ENCODE data around the gene PARP1. TPM values are rescaled to one million over a fixed set of nuclear protein-coding genes. Genes with fewer than 3 reads are reported as not detected.

The PARP1 gene
- polyA plus RNA-seq, 3 donors = 17.7 to 30.0 (median 23.3) TPM

DNA sequence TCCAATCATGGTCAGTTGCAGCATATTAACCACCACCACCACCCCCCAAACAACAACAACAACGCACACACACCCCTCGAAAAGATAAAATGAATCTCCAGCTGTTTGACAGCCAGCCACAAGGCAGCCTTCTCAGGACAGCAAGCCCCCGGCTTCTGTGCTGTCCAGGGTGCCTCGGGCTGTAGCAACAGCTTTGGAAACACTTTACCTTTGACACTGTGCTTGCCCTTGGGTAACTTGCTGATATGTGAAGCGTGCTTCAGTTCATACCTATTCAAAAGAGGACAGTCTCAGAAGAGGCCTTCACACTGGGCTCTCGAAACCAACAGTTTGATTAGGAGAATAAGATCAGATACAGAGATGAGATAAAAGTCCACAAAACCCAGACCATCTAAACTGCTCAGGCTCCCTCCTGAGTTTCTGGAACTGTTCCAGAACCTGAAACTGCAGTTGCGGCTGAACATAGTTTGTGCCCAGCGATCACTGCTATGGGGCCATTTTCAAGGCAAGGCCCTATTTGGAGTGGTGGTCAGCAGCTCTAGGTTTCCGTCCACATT, 44.9 kb downstream of the PARP1 start:
- H3K9me3 ChIP-seq (replicated peaks in 1 of 2; ENCODE audit: control insufficient read depth in 1 of 2, insufficient read depth in 1 of 2, low read length in 2 of 2) = no peaks in the 10 kb centered on the region
- WGBS (ENCODE audit: insufficient coverage) = 98% methylated on average over 6 of the region's 9 CpGs
- peaks cover 89 to 100% of the 10 kb centered on the region in 2 donors for H3K36me3 ChIP-seq (replicated peaks in 1 of 2; ENCODE audit: control insufficient read depth in 1 of 2, insufficient read depth in 2 of 2, low read length in 2 of 2)
- Mint-ChIP-seq H3K9me3 (no peaks in the 10 kb centered on the region), H3K36me3 (peaks cover 90 to 98% of the 10 kb centered on the region in 2 donors), H3K4me3 (no peak overlapping the region), H3K27ac (peak overlapping the region in 1 of 7 donors; percentile 61), H3K4me1 (no peaks in the 10 kb centered on the region), H3K27me3 (ENCODE audit: low read depth in 3 of 3) (no peaks in the 10 kb centered on the region)
- TF ChIP-seq, protein P1, sequence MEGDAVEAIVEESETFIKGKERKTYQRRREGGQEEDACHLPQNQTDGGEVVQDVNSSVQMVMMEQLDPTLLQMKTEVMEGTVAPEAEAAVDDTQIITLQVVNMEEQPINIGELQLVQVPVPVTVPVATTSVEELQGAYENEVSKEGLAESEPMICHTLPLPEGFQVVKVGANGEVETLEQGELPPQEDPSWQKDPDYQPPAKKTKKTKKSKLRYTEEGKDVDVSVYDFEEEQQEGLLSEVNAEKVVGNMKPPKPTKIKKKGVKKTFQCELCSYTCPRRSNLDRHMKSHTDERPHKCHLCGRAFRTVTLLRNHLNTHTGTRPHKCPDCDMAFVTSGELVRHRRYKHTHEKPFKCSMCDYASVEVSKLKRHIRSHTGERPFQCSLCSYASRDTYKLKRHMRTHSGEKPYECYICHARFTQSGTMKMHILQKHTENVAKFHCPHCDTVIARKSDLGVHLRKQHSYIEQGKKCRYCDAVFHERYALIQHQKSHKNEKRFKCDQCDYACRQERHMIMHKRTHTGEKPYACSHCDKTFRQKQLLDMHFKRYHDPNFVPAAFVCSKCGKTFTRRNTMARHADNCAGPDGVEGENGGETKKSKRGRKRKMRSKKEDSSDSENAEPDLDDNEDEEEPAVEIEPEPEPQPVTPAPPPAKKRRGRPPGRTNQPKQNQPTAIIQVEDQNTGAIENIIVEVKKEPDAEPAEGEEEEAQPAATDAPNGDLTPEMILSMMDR (IDR thresholded peaks at IDR 0.05) = no peak
- no peak overlapping the region for H3K4me3 ChIP-seq (replicated peaks in 1 of 3; ENCODE audit: low read depth in 2 of 3, low read length in 3 of 3)
- H4K20me1 ChIP-seq (ENCODE audit: insufficient read depth, low read length) = no peaks in the 10 kb centered on the region
- H3K79me2 ChIP-seq (ENCODE audit: insufficient read depth, low read length) = no peaks in the 10 kb centered on the region
- H3K27me3 ChIP-seq (ENCODE audit: control insufficient read depth in 2 of 2, insufficient read depth in 2 of 2, low read length in 2 of 2) = no peaks in the 10 kb centered on the region
- H3K27ac ChIP-seq (ENCODE audit: low read depth in 1 of 2, low read length in 2 of 2) = no peak overlapping the region
- H3K9ac ChIP-seq (ENCODE audit: insufficient read depth, low read length, poor library complexity, severe bottlenecking) = no peak overlapping the region
- intact Hi-C loops (cut with micrococcal nuclease) = no loop called here
- no peaks in the 10 kb centered on the region for H3K4me1 ChIP-seq (ENCODE audit: control insufficient read depth in 1 of 2, insufficient read depth in 2 of 2, low read length in 2 of 2)
- no peak overlapping the region for H3K4me2 ChIP-seq (replicated peaks; ENCODE audit: extremely low read depth, low read length, poor library complexity, severe bottlenecking)
- no peak overlapping the region for H2AFZ ChIP-seq (ENCODE audit: insufficient read depth, low read depth, low read length, poor library complexity, severe bottlenecking)
- DNase-seq = no peak

DNA sequence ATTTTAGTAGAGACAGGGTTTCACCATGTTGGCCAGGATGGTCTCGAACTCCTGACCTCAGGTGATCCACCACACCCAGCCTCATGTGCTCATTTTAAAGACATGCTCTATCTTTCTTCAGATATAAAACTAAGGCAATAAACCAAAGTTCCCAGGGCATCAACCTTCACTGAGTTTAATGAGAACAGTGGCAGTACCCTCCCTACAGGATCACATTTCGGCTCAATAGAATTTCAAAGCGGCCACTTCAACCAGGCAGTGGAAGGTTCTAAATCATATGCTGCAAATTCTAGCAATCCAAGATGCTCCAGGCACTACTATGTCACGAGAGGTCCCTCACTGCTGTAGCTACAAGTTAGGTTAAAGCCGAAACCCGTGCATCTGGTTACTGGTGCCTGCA, 45.5 kb downstream of the PARP1 start:
- Histone ChIP-seq H4K20me1 (ENCODE audit: insufficient read depth, low read length) (no peaks in the 10 kb centered on the region), H3K79me2 (ENCODE audit: insufficient read depth, low read length) (no peaks in the 10 kb centered on the region), H3K36me3 (replicated peaks in 1 of 2; ENCODE audit: control insufficient read depth in 1 of 2, insufficient read depth in 2 of 2, low read length in 2 of 2) (peaks cover 84 to 100% of the 10 kb centered on the region in 2 donors), H3K4me3 (replicated peaks in 1 of 3; ENCODE audit: low read depth in 2 of 3, low read length in 3 of 3) (no peak overlapping the region), H3K27me3 (ENCODE audit: control insufficient read depth in 2 of 2, insufficient read depth in 2 of 2, low read length in 2 of 2) (no peaks in the 10 kb centered on the region), H3K9ac (ENCODE audit: insufficient read depth, low read length, poor library complexity, severe bottlenecking) (no peak overlapping the region), H3K4me1 (ENCODE audit: control insufficient read depth in 1 of 2, insufficient read depth in 2 of 2, low read length in 2 of 2) (no peaks in the 10 kb centered on the region), H2AFZ (ENCODE audit: insufficient read depth, low read depth, low read length, poor library complexity, severe bottlenecking) (no peak overlapping the region), H3K4me2 (replicated peaks; ENCODE audit: extremely low read depth, low read length, poor library complexity, severe bottlenecking) (no peak overlapping the region), H3K27ac (ENCODE audit: low read depth in 1 of 2, low read length in 2 of 2) (no peak overlapping the region), H3K9me3 (replicated peaks in 1 of 2; ENCODE audit: control insufficient read depth in 1 of 2, insufficient read depth in 1 of 2, low read length in 2 of 2) (no peaks in the 10 kb centered on the region)
- Mint-ChIP-seq H3K27me3 (ENCODE audit: low read depth in 3 of 3) (no peaks in the 10 kb centered on the region), H3K36me3 (peaks cover 88 to 98% of the 10 kb centered on the region in 2 donors), H3K27ac (no peak overlapping the region), H3K4me1 (no peaks in the 10 kb centered on the region), H3K4me3 (no peak overlapping the region), H3K9me3 (no peaks in the 10 kb centered on the region)
- intact Hi-C loops (cut with micrococcal nuclease) = no loop called here
- no peak for DNase-seq
- TF ChIP-seq, protein P1 (IDR thresholded peaks at IDR 0.05) = no peak
- 87% methylated on average over 5 of the region's 6 CpGs for WGBS (ENCODE audit: insufficient coverage)

All from CD14-positive monocyte (primary cell).